ENCODE data around the gene MYO18B.

Gene MYO18B

DNA sequence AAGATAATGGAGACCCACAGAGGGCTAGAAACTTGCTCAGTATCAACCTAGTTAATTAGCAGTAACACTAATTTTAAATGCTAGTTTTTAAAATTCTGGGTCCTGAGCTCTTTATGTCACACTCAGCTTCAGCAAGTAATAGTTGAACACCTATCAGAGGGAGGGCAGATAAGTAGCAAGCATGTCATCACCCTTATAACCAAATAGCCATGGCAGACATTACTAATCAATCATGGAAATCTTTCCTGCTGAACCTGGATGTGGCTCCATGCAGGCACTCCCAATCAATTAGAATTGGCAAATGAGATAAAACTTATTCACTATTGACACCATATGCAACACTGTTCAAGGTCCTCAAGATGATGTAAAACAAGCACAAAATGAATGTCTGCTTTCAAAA, 315.7 kb downstream of the MYO18B start:
- no peak for DNase-seq

DNA sequence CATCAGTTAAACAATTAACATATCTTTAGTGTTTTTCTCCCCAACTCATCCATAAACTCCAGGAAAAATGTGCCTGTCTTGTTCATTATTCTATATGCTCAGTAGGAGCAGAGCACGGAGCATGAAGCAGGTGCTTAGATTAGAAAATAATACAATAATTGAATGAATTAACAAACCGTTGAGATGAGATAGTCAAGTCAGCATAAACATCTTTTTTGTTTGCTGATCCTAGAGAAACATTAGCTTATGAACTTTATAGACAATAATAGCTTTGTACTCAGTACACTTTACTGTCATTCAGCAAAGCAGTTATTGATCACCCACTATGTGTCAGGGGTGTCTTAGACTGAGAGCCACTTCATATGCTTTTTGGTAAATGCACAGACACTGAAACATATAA, 322.1 kb downstream of the MYO18B start:
- DNase-seq = no peak

DNA sequence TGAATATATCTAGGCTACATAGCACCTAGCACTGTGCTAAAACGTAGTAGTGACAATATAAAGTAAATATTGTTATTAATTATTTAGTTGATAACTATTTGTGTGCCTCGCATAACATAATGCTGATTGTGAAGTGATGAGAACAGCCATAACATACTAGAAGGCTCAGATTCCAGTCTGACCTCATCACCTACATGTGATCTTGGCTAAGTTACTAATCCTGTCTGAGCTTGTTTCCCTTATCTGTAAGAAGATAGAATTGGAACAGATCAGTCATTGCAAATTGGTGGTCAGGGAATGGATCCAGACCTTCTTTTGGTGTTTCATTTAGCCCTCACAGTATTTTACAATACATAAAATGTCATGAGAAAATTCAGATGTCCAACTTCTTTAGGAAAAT, 323.9 kb downstream of the MYO18B start:
- DNase-seq = no peak

DNA sequence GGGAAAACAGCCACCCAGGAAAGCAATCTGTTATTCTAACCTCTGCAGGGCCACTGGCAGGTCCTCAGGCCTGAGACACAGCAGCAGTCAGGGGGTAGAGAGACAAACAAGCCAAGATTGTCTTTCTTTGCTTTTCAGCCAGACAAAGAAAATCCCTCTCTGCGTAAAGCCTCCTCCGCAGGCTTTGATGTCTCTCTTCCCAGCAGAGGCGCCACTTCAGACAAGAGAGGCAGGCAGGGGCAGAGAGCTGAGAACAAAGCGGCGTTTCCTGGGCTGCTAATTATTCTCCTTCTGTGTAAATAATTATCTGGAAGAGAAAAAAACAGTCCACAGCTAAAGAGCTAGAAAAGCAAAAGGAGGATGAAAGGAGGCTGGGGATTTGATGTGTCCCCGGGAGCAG, 324.5 kb downstream of the MYO18B start:
- no peak for DNase-seq

DNA sequence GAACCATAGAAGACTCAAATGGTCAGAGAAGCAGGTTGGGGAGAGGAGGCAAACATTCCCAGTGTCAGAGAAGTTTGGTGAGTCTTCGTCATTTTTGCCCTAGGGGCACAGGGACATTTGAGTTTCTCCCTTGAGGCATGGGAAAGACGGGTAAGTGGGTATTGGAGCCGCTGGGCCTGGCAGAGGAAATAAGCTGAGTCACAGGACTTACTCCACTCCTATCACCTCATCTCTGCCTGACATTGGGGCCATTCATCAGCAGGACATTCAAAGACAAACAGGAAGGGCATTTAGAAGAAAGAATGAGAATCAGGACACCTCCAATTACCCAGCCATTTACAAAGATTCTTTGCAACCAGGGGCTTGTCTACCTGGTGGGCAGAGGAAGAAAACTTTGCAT, 326.6 kb downstream of the MYO18B start:
- no peak for DNase-seq

- DNase-seq = no peak
These were observed 330.6 kb downstream of the MYO18B start for GRCh38 chr22:26072621-26073020.

- DNase-seq = no peak
These were observed 333.3 kb downstream of the MYO18B start for GRCh38 chr22:26075251-26075650.

- no peak for DNase-seq
These were observed 337.0 kb downstream of the MYO18B start for GRCh38 chr22:26079009-26079408.

Measured in NK-92 treated with Interleukin-12 subunit alpha and Interleukin-12 subunit beta, amount 100 ng/mL, for 24 hours (cell line).